ENCODE results near the gene LCN10. TPM values are rescaled to one million over a fixed set of nuclear protein-coding genes. Genes with fewer than 3 reads are reported as not detected.

LCN10 gene
- total RNA-seq, 1 experiment from 2014 or later = not detected

DNA sequence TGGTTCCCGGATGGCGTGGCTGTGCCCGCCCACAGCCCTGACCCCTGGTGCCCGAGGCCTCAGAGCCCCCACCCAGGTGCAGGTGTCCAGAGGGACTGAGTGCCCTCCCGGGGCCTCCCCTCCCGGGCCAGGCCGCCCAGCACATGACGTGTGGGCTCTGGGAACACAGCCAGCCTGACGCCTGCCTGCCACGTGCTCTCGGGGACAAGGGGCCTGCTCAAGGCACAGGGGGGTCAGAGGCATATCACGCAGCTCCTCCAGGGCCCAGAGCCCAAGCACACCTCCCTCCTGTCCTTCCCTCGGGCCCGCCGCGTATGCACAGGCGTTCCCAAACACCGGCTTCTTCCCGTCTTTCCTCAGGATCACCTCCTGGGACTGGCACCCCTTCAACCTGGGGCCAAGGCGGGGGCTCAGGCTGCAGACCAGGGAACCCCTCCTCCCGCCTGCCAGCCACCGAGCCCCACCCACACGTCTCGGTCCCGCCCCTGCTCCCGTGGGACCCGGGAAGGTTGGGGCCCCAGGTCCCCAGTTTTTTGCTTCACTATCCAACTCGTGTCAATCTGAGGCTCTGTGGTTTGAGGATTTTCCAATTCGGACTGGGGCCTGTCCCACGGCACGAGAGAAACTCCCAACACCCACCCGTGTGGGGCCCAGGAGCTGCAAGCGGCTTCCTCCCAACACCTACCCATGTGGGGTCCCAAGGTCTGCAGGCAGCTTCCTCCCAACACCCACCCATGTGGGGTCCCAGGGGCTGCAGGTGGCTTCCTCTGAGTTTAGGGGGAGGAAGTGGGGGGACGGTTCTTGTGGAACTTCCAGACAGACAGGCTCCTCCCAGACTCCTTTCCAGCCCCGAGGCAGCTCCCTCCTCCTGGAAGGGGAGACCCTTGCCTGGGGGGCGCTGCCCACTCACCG is 1.5 kb downstream of the LCN10 start:
- H3K27ac Mint-ChIP-seq (ENCODE audit: unreplicated experiment) = no peak overlapping the region
- BruUV-seq (replicated peaks) = no TSS peak
- POLR2A ChIA-PET = no interaction called here
- TF ChIP-seq, protein P1, sequence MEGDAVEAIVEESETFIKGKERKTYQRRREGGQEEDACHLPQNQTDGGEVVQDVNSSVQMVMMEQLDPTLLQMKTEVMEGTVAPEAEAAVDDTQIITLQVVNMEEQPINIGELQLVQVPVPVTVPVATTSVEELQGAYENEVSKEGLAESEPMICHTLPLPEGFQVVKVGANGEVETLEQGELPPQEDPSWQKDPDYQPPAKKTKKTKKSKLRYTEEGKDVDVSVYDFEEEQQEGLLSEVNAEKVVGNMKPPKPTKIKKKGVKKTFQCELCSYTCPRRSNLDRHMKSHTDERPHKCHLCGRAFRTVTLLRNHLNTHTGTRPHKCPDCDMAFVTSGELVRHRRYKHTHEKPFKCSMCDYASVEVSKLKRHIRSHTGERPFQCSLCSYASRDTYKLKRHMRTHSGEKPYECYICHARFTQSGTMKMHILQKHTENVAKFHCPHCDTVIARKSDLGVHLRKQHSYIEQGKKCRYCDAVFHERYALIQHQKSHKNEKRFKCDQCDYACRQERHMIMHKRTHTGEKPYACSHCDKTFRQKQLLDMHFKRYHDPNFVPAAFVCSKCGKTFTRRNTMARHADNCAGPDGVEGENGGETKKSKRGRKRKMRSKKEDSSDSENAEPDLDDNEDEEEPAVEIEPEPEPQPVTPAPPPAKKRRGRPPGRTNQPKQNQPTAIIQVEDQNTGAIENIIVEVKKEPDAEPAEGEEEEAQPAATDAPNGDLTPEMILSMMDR (IDR thresholded peaks at IDR 0.05; ENCODE audit: insufficient read depth in 1 of 2, low read depth in 1 of 2, low read length in 1 of 2, severe bottlenecking in 1 of 2, unreplicated experiment in 1 of 2) = no peak
- H3K9me3 Mint-ChIP-seq (ENCODE audit: unreplicated experiment) = no peaks in the 10 kb centered on the region
- DNase-seq = no peak
- CTCF ChIA-PET = no interaction called here
- H3K4me1 Mint-ChIP-seq (ENCODE audit: low read depth, unreplicated experiment) = no peaks in the 10 kb centered on the region
- no peak overlapping the region for H3K4me3 Mint-ChIP-seq (ENCODE audit: unreplicated experiment)
- intact Hi-C loops (cut with micrococcal nuclease; ENCODE audit: unreplicated experiment) = no loop called here
- no peaks in the 10 kb centered on the region for H3K27me3 Mint-ChIP-seq (ENCODE audit: insufficient read depth, unreplicated experiment)
- no peaks in the 10 kb centered on the region for H3K4me1 ChIP-seq
- H3K36me3 ChIP-seq (ENCODE audit: control insufficient read depth, insufficient read depth, low read length) = no peaks in the 10 kb centered on the region
- H3K4me3 ChIP-seq (ENCODE audit: low read depth, low read length) = no peak overlapping the region
- no peaks in the 10 kb centered on the region for H3K9me3 ChIP-seq
- no peaks in the 10 kb centered on the region for H3K27me3 ChIP-seq (replicated peaks; ENCODE audit: control insufficient read depth, insufficient read depth, low read length)
- H3K36me3 Mint-ChIP-seq (ENCODE audit: insufficient read depth, unreplicated experiment) = no peaks in the 10 kb centered on the region

DNA sequence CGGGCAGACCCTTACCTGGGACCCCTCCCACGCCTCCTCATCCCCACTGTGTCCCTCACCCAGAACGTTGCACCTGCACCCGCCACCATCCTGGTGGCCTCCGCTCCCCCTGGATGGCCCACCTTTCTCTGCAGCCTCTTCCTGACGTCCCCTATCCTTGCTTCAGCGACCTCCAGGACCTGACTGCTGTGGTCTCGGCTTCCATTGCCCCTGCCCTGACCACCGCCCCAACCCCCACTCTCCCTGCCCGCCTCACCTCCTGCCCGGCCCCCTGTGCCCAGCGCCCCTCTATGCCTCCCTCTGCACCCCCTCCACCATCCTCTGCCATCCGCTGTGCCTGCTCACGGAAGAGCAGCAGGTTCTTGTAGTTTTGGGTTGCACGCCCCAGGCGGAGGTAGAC is 2.2 kb downstream of the LCN10 start:
- Histone ChIP-seq H3K4me3 (ENCODE audit: low read depth, low read length) (no peak overlapping the region), H3K9me3 (no peaks in the 10 kb centered on the region), H3K36me3 (ENCODE audit: control insufficient read depth, insufficient read depth, low read length) (no peaks in the 10 kb centered on the region), H3K4me1 (no peaks in the 10 kb centered on the region), H3K27me3 (replicated peaks; ENCODE audit: control insufficient read depth, insufficient read depth, low read length) (no peaks in the 10 kb centered on the region)
- ChIA-PET POLR2A (no interaction called here), CTCF (no interaction called here)
- H3K4me3 Mint-ChIP-seq (ENCODE audit: unreplicated experiment) = no peak overlapping the region
- no peaks in the 10 kb centered on the region for H3K4me1 Mint-ChIP-seq (ENCODE audit: low read depth, unreplicated experiment)
- TF ChIP-seq, protein P1 (IDR thresholded peaks at IDR 0.05; ENCODE audit: insufficient read depth in 1 of 2, low read depth in 1 of 2, low read length in 1 of 2, severe bottlenecking in 1 of 2, unreplicated experiment in 1 of 2) = no peak
- intact Hi-C loops (cut with micrococcal nuclease; ENCODE audit: unreplicated experiment) = no loop called here
- no peaks in the 10 kb centered on the region for H3K9me3 Mint-ChIP-seq (ENCODE audit: unreplicated experiment)
- no peak for DNase-seq
- H3K27ac Mint-ChIP-seq (ENCODE audit: unreplicated experiment) = no peak overlapping the region
- H3K36me3 Mint-ChIP-seq (ENCODE audit: insufficient read depth, unreplicated experiment) = no peaks in the 10 kb centered on the region
- H3K27me3 Mint-ChIP-seq (ENCODE audit: insufficient read depth, unreplicated experiment) = no peaks in the 10 kb centered on the region
- no TSS peak for BruUV-seq (replicated peaks)

DNA sequence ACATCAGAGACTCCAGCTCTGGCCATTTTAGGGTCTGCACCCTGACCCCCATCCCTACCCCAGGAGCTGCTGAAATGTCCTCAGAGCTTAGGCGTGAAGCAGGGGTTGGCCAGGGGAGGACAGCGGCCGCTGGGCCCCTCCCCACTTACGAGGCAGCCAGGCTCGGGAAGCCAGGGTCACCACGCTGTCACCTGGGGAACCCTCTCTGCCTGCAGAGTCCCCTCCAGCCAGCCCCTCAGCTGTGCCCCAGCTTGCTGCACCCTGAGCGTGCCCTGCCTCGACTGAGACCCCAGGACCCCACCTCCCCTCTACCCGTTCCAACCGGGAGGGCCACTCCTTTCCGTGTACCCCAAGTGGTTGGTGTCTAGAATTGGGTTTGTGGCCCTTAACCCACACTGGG is 2.7 kb downstream of the LCN10 start:
- TF ChIP-seq, protein P1 (IDR thresholded peaks at IDR 0.05; ENCODE audit: insufficient read depth in 1 of 2, low read depth in 1 of 2, low read length in 1 of 2, severe bottlenecking in 1 of 2, unreplicated experiment in 1 of 2) = no peak
- BruUV-seq (replicated peaks) = no TSS peak
- H3K9me3 Mint-ChIP-seq (ENCODE audit: unreplicated experiment) = no peaks in the 10 kb centered on the region
- no peaks in the 10 kb centered on the region for H3K27me3 Mint-ChIP-seq (ENCODE audit: insufficient read depth, unreplicated experiment)
- H3K36me3 Mint-ChIP-seq (ENCODE audit: insufficient read depth, unreplicated experiment) = no peaks in the 10 kb centered on the region
- no peaks in the 10 kb centered on the region for H3K4me1 Mint-ChIP-seq (ENCODE audit: low read depth, unreplicated experiment)
- no peak for DNase-seq
- Histone ChIP-seq H3K36me3 (ENCODE audit: control insufficient read depth, insufficient read depth, low read length) (no peaks in the 10 kb centered on the region), H3K27me3 (replicated peaks; ENCODE audit: control insufficient read depth, insufficient read depth, low read length) (no peaks in the 10 kb centered on the region), H3K4me3 (ENCODE audit: low read depth, low read length) (no peak overlapping the region), H3K9me3 (no peaks in the 10 kb centered on the region), H3K4me1 (no peaks in the 10 kb centered on the region)
- CTCF ChIA-PET = no interaction called here
- POLR2A ChIA-PET = no interaction called here
- intact Hi-C loops (cut with micrococcal nuclease; ENCODE audit: unreplicated experiment) = no loop called here
- H3K27ac Mint-ChIP-seq (ENCODE audit: unreplicated experiment) = no peak overlapping the region
- H3K4me3 Mint-ChIP-seq (ENCODE audit: unreplicated experiment) = no peak overlapping the region
